ENCODE results near the gene HERC3. TPM values are rescaled to one million over a fixed set of nuclear protein-coding genes. Genes with fewer than 3 reads are reported as not detected.

HERC3 gene
- total RNA-seq, 1 experiment from 2014 or later, result 17.3 TPM

DNA sequence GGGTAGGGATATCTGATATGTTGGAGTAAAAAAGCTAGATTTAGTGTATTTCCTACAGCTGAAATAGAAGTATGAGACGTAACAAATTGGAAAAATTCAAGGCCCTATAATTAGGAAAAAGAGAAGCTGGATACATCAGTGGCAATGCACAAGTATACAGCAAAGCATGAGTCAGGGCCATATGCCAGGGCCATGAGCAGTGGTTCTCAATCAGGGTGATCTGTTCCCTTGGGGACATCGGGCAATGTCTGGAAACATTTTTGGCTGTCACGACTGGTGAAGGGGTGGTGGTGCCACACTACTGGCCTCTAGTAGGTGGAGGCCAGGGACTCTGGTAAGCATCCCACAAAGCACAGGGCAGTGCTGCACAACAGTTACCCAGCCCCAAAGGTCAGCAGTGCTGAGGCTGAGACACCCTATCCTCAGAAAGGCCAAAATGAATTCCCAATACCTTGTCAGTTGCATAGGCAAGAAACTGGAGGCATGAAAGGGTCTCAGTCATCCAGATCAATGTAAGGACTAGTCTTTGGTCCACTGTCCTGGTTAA is 142.2 kb downstream of the HERC3 start:
- H3K36me3 Mint-ChIP-seq (ENCODE audit: insufficient read depth, unreplicated experiment), result no peaks in the 10 kb centered on the region
- H3K4me1 Mint-ChIP-seq (ENCODE audit: low read depth, unreplicated experiment), result peaks cover 5% of the 10 kb centered on the region
- CTCF ChIA-PET, result no interaction called here
- TF ChIP-seq, protein P1, sequence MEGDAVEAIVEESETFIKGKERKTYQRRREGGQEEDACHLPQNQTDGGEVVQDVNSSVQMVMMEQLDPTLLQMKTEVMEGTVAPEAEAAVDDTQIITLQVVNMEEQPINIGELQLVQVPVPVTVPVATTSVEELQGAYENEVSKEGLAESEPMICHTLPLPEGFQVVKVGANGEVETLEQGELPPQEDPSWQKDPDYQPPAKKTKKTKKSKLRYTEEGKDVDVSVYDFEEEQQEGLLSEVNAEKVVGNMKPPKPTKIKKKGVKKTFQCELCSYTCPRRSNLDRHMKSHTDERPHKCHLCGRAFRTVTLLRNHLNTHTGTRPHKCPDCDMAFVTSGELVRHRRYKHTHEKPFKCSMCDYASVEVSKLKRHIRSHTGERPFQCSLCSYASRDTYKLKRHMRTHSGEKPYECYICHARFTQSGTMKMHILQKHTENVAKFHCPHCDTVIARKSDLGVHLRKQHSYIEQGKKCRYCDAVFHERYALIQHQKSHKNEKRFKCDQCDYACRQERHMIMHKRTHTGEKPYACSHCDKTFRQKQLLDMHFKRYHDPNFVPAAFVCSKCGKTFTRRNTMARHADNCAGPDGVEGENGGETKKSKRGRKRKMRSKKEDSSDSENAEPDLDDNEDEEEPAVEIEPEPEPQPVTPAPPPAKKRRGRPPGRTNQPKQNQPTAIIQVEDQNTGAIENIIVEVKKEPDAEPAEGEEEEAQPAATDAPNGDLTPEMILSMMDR (IDR thresholded peaks at IDR 0.05; ENCODE audit: unreplicated experiment), result no peak
- intact Hi-C loops (cut with micrococcal nuclease; ENCODE audit: unreplicated experiment), result no loop called here
- no peak for DNase-seq
- no peak overlapping the region for H3K27ac Mint-ChIP-seq (ENCODE audit: unreplicated experiment)
- H3K4me3 Mint-ChIP-seq (ENCODE audit: low read depth, unreplicated experiment), result no peak overlapping the region
- BruUV-seq (replicated peaks), result no TSS peak
- H3K27me3 Mint-ChIP-seq (ENCODE audit: unreplicated experiment), result no peaks in the 10 kb centered on the region
- H3K9me3 Mint-ChIP-seq (ENCODE audit: low read depth, unreplicated experiment), result no peaks in the 10 kb centered on the region

DNA sequence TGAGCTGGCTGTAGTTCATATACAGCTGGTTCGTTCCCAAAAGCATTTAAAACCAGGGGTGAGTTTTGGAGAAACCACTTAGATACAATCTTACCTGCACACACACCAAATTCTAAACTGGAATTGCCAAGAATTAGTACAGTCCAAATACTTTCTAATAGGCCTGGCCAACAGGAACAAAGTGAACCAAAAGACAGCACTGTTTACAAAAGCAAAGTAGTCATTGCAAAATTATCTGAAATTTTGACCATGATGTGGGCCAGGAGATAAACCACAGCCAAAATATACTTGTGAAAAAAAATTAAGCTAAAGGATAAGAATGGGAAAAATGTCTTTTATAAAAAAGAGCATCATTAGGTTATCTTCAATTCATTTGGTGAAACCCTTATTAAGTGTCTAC is 143.3 kb downstream of the HERC3 start:
- CTCF ChIA-PET, result no interaction called here
- peaks cover 5% of the 10 kb centered on the region for H3K4me1 Mint-ChIP-seq (ENCODE audit: low read depth, unreplicated experiment)
- H3K36me3 Mint-ChIP-seq (ENCODE audit: insufficient read depth, unreplicated experiment), result no peaks in the 10 kb centered on the region

DNA sequence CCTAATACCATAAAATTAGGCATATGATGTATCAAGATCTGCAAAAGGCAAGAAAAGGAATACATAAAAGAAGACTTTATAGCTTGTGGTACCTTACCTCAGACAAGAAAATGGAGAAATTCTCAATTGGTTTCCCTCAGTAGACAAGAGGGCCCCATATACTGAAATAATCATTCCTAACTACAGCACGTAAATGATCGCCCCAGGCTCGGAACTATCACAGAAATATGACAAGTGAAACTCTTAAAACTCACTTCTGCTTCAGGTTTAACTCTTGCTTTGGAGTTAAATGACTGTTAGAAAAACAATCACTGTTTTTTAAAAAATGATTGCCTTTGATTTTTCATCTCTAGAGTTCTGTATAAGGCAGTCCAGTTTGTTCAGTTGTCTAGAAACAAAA is 144.0 kb downstream of the HERC3 start:
- H3K36me3 Mint-ChIP-seq (ENCODE audit: insufficient read depth, unreplicated experiment), result no peaks in the 10 kb centered on the region
- BruUV-seq (replicated peaks), result no TSS peak
- CTCF ChIA-PET, result no interaction called here
- intact Hi-C loops (cut with micrococcal nuclease; ENCODE audit: unreplicated experiment), result loop anchor here (5.0 kb wide), 1 partner anchor 56 kb away; no protein-coding TSS in a partner anchor
- peaks cover 5% of the 10 kb centered on the region for H3K4me1 Mint-ChIP-seq (ENCODE audit: low read depth, unreplicated experiment)
- H3K9me3 Mint-ChIP-seq (ENCODE audit: low read depth, unreplicated experiment), result no peaks in the 10 kb centered on the region
- no peaks in the 10 kb centered on the region for H3K27me3 Mint-ChIP-seq (ENCODE audit: unreplicated experiment)
- no peak overlapping the region for H3K27ac Mint-ChIP-seq (ENCODE audit: unreplicated experiment)
- TF ChIP-seq, protein P1 (IDR thresholded peaks at IDR 0.05; ENCODE audit: unreplicated experiment), result no peak
- DNase-seq, result no peak
- H3K4me3 Mint-ChIP-seq (ENCODE audit: low read depth, unreplicated experiment), result peak overlapping the region; percentile 10

More for the DNA sequence above, 143.3 kb downstream of the HERC3 start:
- DNase-seq, result no peak
- Mint-ChIP-seq H3K4me3 (ENCODE audit: low read depth, unreplicated experiment) (no peak overlapping the region), H3K9me3 (ENCODE audit: low read depth, unreplicated experiment) (no peaks in the 10 kb centered on the region), H3K27ac (ENCODE audit: unreplicated experiment) (no peak overlapping the region), H3K27me3 (ENCODE audit: unreplicated experiment) (no peaks in the 10 kb centered on the region)
- no TSS peak for BruUV-seq (replicated peaks)
- intact Hi-C loops (cut with micrococcal nuclease; ENCODE audit: unreplicated experiment), result loop anchor here (5.0 kb wide), 1 partner anchor 57 kb away; no protein-coding TSS in a partner anchor
- TF ChIP-seq, protein P1 (IDR thresholded peaks at IDR 0.05; ENCODE audit: unreplicated experiment), result no peak

DNA sequence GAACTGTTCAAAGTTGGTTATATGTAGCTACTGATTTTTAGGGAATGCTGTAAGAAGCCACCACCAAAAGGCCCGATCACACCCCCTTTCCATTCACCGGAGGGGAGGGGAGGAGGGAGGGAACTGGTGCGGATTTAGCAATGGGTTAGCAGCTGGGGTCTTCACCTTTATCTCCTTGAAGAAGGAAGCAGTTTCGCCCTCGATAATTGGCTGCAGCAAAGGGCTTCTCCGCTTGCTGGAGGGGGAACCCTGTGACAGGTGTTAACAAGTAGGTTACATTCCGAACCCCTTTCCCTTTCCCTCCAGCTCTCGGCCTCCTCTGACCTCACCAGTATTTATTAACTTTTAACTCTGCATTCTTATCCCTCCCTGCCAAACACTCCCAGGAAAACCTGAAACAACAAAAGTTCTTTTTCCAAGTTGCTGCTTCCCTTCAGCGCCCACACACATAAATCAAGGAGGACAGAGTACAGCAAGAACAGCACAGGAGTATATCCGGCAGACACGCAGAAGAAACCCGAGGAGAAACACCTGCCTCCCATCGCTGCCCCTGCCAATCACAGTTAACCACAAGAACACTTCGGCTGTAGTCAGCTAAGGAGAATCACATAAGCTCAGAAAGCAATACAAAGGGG is 145.1 kb downstream of the HERC3 start:
- intact Hi-C loops (cut with micrococcal nuclease; ENCODE audit: unreplicated experiment), result loop anchor here (5.0 kb wide), 1 partner anchor 55 kb away; no protein-coding TSS in a partner anchor
- TF ChIP-seq, protein P1 (IDR thresholded peaks at IDR 0.05; ENCODE audit: unreplicated experiment), result no peak
- Mint-ChIP-seq H3K4me3 (ENCODE audit: low read depth, unreplicated experiment) (peak overlapping the region; percentile 10), H3K27me3 (ENCODE audit: unreplicated experiment) (no peaks in the 10 kb centered on the region), H3K27ac (ENCODE audit: unreplicated experiment) (no peak overlapping the region), H3K4me1 (ENCODE audit: low read depth, unreplicated experiment) (peaks cover 5% of the 10 kb centered on the region), H3K36me3 (ENCODE audit: insufficient read depth, unreplicated experiment) (no peaks in the 10 kb centered on the region), H3K9me3 (ENCODE audit: low read depth, unreplicated experiment) (no peaks in the 10 kb centered on the region)
- peak; percentile 28 for DNase-seq
- BruUV-seq (replicated peaks), result no TSS peak
- CTCF ChIA-PET, result interaction anchor here (0.6 kb wide), 1 partner anchor 203 kb away, joined by 3 read pairs; no protein-coding TSS in a partner anchor

Data from Calu3 (cell line).